ENCODE measurements around the gene AMBRA1. TPM values are rescaled to one million over a fixed set of nuclear protein-coding genes. Genes with fewer than 3 reads are reported as not detected.
A peak's percentile ranks its signal among the peaks of the same experiment; 100 is the strongest.

Gene AMBRA1
- total RNA-seq, 1 donor from 2014 or later = 35.7 TPM

DNA sequence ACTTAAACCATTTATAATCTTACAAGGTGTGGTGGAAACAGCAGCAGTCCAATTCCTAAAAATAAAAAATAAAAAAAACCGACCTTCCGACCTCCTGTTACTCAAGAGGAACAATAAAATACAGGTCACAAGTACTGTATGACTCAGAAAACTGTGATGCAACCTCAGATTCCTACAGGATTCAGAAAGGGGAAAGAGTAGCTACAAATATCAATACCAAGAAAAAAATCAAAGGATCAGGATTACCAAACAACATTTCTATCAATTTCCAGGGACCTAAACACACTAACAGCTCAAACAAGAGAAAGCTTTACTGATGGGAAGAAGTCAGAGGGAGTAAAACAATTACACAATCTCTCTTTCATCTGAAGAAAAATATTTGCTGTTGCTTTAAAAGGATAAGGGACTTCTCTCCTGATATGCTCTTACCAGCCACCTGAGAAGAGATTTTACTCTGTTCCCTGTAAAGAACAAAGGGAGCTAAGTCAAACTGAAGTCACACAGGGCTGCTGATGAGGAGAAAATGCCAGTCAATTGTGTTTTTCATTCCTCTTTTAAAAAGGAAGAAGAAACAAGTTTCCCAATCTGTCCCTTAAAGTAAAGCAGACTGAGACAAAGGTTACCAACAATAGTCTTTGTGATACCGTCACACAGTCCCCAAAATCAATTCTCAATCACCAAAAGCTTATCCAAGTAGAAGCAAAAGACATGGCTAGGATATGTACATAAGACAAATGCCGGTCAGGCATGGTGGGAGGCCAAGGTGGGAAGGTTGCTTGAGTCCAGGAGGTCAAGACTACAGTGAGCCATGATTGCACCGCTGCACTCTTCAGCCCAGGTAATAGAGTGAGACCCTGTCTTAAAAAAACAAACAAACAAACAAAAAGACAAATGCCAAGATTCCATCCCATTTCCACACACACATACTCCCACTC, 39.3 kb downstream of the AMBRA1 start:
- no peak for DNase-seq (ENCODE audit: low spot score)
- Mint-ChIP-seq H3K27ac (peak overlapping the region; percentile 55), H3K4me1 (ENCODE audit: low read depth) (peaks cover 44% of the 10 kb centered on the region), H3K36me3 (ENCODE audit: low read depth) (peaks cover 11% of the 10 kb centered on the region), H3K9me3 (no peaks in the 10 kb centered on the region), H3K27me3 (ENCODE audit: insufficient read depth) (no peaks in the 10 kb centered on the region), H3K4me3 (peak overlapping the region; percentile 13)
- intact Hi-C loops (cut with micrococcal nuclease) = loop anchor here (1.0 to 2.0 kb wide), 2 partner anchors 40 to 62 kb away; partner anchors contain the start of genes AMBRA1, ATG13 and HARBI1

DNA sequence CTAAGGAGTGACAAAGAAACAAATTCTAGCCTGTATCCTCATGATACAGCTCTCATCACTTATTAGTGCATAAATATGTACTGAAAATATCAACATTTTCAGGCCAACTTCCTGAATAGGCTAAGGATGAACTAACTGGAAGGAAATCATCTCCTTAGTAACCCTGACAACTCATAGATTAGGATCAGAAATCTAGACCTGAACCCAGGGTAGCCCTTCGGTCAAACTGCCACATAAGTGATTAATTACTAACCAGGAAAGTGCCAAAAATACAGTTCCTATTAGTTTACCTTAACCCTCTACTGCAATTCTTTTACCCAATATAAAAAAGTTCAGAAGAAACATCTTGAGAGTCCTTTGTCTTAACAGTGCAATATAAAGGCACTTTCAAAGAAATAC, 40.0 kb downstream of the AMBRA1 start:
- H3K9me3 Mint-ChIP-seq = no peaks in the 10 kb centered on the region
- H3K27me3 Mint-ChIP-seq (ENCODE audit: insufficient read depth) = no peaks in the 10 kb centered on the region
- peaks cover 10% of the 10 kb centered on the region for H3K36me3 Mint-ChIP-seq (ENCODE audit: low read depth)
- no peak overlapping the region for H3K4me3 Mint-ChIP-seq
- intact Hi-C loops (cut with micrococcal nuclease) = loop anchor here (2.0 kb wide), 1 partner anchor 63 kb away; the partner anchor contains the start of genes ATG13 and HARBI1
- H3K4me1 Mint-ChIP-seq (ENCODE audit: low read depth) = peaks cover 38% of the 10 kb centered on the region
- DNase-seq (ENCODE audit: low spot score) = no peak
- no peak overlapping the region for H3K27ac Mint-ChIP-seq

DNA sequence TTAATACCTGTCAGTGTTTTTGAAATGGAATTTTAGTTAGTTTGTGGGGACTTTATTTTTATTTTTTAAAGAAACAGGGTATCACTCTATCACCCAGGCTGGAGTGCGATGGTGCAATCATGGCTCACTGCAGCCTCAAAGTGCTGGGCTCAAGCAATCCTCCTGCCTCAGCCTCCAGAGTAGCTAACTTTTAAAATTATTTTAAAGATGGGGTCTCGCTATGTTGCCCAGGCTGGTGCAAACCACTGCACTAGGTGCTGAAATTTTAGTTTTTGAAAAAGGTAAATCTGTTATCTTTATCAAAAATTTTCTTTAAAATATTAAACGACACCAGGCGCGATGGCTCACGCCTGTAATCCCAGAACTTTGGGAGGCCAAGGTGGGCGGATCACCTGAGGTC, 42.6 kb downstream of the AMBRA1 start:
- H3K27ac Mint-ChIP-seq = no peak overlapping the region
- H3K4me3 Mint-ChIP-seq = no peak overlapping the region
- DNase-seq (ENCODE audit: low spot score) = no peak
- H3K27me3 Mint-ChIP-seq (ENCODE audit: insufficient read depth) = no peaks in the 10 kb centered on the region
- H3K36me3 Mint-ChIP-seq (ENCODE audit: low read depth) = peaks cover 15% of the 10 kb centered on the region
- no peaks in the 10 kb centered on the region for H3K9me3 Mint-ChIP-seq
- intact Hi-C loops (cut with micrococcal nuclease) = no loop called here
- peaks cover 30% of the 10 kb centered on the region for H3K4me1 Mint-ChIP-seq (ENCODE audit: low read depth)

DNA sequence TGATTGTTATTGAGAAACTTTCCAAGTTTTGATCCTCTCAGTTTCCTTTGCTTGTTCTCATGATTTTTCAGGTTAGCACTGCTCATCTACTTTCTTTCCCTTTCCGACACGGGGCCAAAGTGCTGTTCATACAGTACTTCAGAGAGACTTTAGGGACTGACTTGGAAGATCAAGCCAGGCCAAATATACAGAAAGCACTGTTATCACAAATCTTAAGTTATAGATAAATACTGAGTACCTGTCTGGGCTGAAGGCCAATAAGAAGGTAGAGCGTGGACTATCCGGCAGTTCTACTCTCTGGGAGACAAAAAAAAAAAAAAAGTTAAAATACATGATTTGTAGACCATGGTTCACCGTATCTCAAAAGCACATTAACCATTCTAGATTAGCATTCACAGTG, 46.2 kb downstream of the AMBRA1 start:
- no peaks in the 10 kb centered on the region for H3K27me3 Mint-ChIP-seq (ENCODE audit: insufficient read depth)
- no peaks in the 10 kb centered on the region for H3K4me1 Mint-ChIP-seq (ENCODE audit: low read depth)
- H3K9me3 Mint-ChIP-seq = no peaks in the 10 kb centered on the region
- no peak overlapping the region for H3K27ac Mint-ChIP-seq
- peaks cover 23% of the 10 kb centered on the region for H3K36me3 Mint-ChIP-seq (ENCODE audit: low read depth)
- DNase-seq (ENCODE audit: low spot score) = no peak
- H3K4me3 Mint-ChIP-seq = no peak overlapping the region
- intact Hi-C loops (cut with micrococcal nuclease) = no loop called here

DNA sequence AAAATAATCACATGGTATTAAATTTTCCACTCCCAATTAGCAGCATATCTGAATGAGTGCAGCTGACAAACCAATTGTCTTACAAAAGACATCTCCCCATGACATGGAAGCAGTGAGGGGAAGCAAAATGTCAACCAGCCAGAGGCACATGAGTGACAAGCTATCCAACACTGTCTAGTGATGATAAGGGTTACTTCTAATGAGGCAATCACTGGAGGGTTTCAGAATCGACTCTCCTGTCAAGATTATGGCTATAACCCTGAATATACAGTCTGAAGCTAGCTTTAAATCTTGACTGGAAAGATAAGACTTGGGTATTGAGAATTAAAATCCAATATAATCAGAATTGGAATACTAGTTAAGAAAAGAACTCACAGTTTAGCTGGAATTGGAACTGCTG, 50.3 kb downstream of the AMBRA1 start:
- peaks cover 31% of the 10 kb centered on the region for H3K36me3 Mint-ChIP-seq (ENCODE audit: low read depth)
- H3K9me3 Mint-ChIP-seq = no peaks in the 10 kb centered on the region
- no peak overlapping the region for H3K4me3 Mint-ChIP-seq
- no peaks in the 10 kb centered on the region for H3K27me3 Mint-ChIP-seq (ENCODE audit: insufficient read depth)
- H3K4me1 Mint-ChIP-seq (ENCODE audit: low read depth) = peaks cover 4% of the 10 kb centered on the region
- H3K27ac Mint-ChIP-seq = no peak overlapping the region
- no peak for DNase-seq (ENCODE audit: low spot score)
- intact Hi-C loops (cut with micrococcal nuclease) = no loop called here

DNA sequence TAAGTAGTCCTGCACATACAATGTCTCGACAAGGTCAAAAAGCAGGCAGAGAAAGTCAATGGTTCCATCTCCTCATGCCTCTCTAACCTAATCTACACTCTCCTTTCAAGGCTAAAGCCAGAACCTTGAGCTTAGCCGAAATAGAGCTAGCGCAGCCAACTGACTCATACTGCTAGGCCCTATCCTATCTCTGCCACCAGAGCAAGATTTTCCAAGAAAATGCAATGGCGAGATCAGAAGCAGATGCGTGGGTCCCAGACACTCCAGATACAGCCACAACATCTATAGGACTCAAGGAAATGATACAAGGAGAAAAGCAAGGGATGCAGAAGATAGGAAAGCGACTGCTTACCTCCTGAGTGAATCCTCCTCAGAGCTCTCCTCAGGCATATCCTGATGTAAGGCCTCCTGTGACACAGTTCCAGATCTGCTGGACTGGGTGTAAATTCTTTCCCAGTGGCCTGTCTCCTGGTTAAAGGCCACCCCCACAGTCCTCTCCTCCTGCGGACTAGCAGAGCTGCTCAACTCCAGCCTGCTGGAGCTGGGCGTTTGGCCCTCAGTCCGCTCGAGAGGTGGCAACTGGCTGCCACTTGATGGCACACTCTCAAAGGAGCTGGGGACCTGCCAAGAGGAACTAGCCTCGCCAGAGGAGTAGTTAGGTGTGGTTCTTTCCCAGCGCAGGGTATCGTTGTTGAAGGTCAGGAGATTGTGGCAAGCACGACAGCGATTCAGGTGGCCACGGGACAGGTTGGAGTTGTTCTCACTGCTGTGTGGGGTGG, 52.0 kb downstream of the AMBRA1 start:
- peaks cover 11% of the 10 kb centered on the region for H3K4me1 Mint-ChIP-seq (ENCODE audit: low read depth)
- peaks cover 30% of the 10 kb centered on the region for H3K36me3 Mint-ChIP-seq (ENCODE audit: low read depth)
- intact Hi-C loops (cut with micrococcal nuclease) = no loop called here
- no peak overlapping the region for H3K4me3 Mint-ChIP-seq
- DNase-seq (ENCODE audit: low spot score) = no peak
- no peaks in the 10 kb centered on the region for H3K27me3 Mint-ChIP-seq (ENCODE audit: insufficient read depth)
- no peaks in the 10 kb centered on the region for H3K9me3 Mint-ChIP-seq
- no peak overlapping the region for H3K27ac Mint-ChIP-seq

DNA sequence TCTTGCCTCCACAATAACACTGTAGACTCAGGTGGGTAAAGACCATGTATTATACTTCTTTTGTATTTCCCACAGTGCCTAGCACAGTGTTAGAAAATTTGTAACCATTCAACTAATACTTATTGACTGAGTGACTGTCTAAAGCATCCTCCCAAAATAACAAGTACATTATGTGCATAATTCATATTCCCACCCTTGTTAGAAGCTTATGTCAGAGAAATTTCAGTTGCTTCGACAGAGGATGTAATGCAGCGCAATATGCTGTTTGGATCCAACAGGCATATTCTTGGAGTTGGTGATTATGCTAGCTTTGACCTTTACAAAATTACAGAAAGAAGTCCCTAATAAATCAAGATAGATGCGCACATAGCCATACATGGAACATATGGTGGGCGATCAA, 53.0 kb downstream of the AMBRA1 start:
- Mint-ChIP-seq H3K27ac (no peak overlapping the region), H3K36me3 (ENCODE audit: low read depth) (peaks cover 24% of the 10 kb centered on the region), H3K9me3 (no peaks in the 10 kb centered on the region), H3K27me3 (ENCODE audit: insufficient read depth) (no peaks in the 10 kb centered on the region), H3K4me3 (no peak overlapping the region), H3K4me1 (ENCODE audit: low read depth) (peaks cover 11% of the 10 kb centered on the region)
- no peak for DNase-seq (ENCODE audit: low spot score)
- intact Hi-C loops (cut with micrococcal nuclease) = no loop called here

DNA sequence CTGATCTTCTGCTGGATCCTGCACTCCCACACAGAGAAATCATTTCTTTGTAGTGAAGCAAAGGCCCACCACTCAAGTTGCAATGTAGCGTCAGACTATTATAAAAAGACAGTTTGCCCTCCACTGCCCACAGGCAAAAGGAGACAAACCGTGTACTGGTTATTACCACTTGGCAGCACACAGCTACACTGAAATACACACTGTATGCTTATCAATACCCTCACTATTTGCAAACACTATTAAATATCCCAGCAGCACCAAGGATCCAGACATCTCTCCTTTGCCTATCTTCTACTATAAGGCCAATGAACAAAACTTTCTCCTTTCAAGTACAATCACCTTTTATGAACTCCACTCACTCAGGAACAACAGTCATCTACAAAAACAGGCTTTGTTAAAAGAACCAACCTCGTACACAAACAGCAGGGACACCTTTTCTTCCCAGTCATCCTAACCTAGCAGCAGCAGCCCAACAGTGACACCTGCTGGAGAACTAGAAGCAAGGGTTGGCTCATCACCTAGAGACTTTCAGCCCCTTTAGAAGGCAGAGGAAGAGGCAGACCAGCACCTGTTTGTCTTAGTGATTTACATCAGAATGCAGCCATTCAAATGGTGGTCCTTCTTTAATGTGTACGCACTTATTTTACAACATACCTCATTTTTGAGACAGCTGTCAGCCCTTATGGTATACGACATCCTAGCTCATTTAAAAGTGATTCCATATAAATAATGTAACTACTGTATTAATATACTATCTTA, 56.1 kb downstream of the AMBRA1 start:
- no peak overlapping the region for H3K4me3 Mint-ChIP-seq
- H3K9me3 Mint-ChIP-seq = no peaks in the 10 kb centered on the region
- intact Hi-C loops (cut with micrococcal nuclease) = loop anchor here (1.0 to 2.0 kb wide), 4 partner anchors 47 to 299 kb away; no protein-coding TSS in a partner anchor
- peaks cover 15% of the 10 kb centered on the region for H3K4me1 Mint-ChIP-seq (ENCODE audit: low read depth)
- peaks cover 11% of the 10 kb centered on the region for H3K36me3 Mint-ChIP-seq (ENCODE audit: low read depth)
- peak; percentile 47 for DNase-seq (ENCODE audit: low spot score)
- H3K27me3 Mint-ChIP-seq (ENCODE audit: insufficient read depth) = no peaks in the 10 kb centered on the region
- H3K27ac Mint-ChIP-seq = no peak overlapping the region

DNA sequence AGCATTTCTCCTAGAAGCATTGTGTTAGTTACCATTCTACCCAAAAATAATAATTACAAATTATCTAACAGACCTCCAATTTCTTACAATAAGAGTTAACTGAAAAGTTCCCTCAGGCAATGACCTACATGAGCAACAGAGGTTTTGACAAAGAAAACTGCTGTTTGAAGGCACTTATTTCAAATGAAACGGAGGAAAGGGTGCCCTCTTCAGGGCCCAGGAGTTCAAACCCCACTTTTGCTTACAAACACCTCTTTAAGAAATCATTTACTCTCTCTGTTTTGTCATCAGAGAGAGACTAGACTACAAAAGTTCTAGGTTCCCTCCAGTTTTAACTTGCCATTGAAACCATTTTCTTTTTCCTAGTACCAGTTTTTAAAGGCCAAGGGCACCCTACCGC, 56.7 kb downstream of the AMBRA1 start:
- intact Hi-C loops (cut with micrococcal nuclease) = loop anchor here (1.0 kb wide), 2 partner anchors 47 to 148 kb away; no protein-coding TSS in a partner anchor
- H3K36me3 Mint-ChIP-seq (ENCODE audit: low read depth) = peaks cover 9% of the 10 kb centered on the region
- H3K4me1 Mint-ChIP-seq (ENCODE audit: low read depth) = peaks cover 15% of the 10 kb centered on the region
- H3K4me3 Mint-ChIP-seq = no peak overlapping the region
- H3K9me3 Mint-ChIP-seq = no peaks in the 10 kb centered on the region
- no peak overlapping the region for H3K27ac Mint-ChIP-seq
- no peak for DNase-seq (ENCODE audit: low spot score)
- H3K27me3 Mint-ChIP-seq (ENCODE audit: insufficient read depth) = no peaks in the 10 kb centered on the region

DNA sequence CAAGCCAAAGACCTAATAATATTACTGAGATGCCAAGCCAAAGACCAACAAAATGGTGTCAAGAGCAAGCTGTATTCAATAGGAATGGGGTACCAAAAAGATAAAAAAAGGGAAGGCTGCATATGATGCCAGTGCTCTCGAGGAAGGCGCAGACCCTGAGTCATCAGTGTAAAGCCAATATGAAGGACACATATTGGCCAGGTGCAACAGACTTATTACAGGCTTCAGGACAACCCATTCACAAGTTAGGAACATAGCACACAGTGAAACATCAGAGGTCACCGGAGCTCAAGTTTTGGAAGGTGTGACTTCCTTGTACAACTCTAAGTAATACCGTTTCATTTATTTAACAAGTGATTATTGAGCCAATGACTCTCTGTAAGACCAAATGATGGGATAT, 58.1 kb downstream of the AMBRA1 start:
- no peaks in the 10 kb centered on the region for H3K27me3 Mint-ChIP-seq (ENCODE audit: insufficient read depth)
- intact Hi-C loops (cut with micrococcal nuclease) = no loop called here

DNA sequence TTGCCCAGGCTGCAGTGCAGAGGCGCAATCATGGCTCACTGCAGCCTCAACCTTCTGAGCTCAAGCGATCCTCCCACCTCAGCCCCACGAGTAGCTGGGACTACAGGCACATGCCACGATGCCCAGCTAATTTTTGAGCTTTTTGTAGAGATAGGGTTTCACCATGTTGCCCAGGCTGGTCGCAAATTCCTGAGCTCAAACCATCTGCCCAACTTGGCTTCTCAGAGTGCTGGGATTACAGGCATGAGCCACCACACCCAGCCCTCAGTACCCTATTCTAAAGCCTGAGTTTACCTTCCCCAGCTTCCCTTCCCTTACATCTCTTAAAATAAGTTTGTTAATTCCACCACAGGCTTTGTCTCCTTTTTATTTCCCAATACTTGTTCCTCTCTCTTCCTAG, 59.1 kb downstream of the AMBRA1 start:
- H3K4me3 Mint-ChIP-seq = no peak overlapping the region
- H3K4me1 Mint-ChIP-seq (ENCODE audit: low read depth) = peaks cover 14% of the 10 kb centered on the region
- no peak for DNase-seq (ENCODE audit: low spot score)
- no peaks in the 10 kb centered on the region for H3K9me3 Mint-ChIP-seq
- H3K36me3 Mint-ChIP-seq (ENCODE audit: low read depth) = peaks cover 3% of the 10 kb centered on the region
- no peaks in the 10 kb centered on the region for H3K27me3 Mint-ChIP-seq (ENCODE audit: insufficient read depth)
- intact Hi-C loops (cut with micrococcal nuclease) = no loop called here
- no peak overlapping the region for H3K27ac Mint-ChIP-seq

More for the DNA sequence above, 58.1 kb downstream of the AMBRA1 start:
- H3K4me1 Mint-ChIP-seq (ENCODE audit: low read depth) = peaks cover 11% of the 10 kb centered on the region
- no peak for DNase-seq (ENCODE audit: low spot score)
- H3K36me3 Mint-ChIP-seq (ENCODE audit: low read depth) = peaks cover 3% of the 10 kb centered on the region
- no peaks in the 10 kb centered on the region for H3K9me3 Mint-ChIP-seq
- no peak overlapping the region for H3K4me3 Mint-ChIP-seq
- no peak overlapping the region for H3K27ac Mint-ChIP-seq

DNA sequence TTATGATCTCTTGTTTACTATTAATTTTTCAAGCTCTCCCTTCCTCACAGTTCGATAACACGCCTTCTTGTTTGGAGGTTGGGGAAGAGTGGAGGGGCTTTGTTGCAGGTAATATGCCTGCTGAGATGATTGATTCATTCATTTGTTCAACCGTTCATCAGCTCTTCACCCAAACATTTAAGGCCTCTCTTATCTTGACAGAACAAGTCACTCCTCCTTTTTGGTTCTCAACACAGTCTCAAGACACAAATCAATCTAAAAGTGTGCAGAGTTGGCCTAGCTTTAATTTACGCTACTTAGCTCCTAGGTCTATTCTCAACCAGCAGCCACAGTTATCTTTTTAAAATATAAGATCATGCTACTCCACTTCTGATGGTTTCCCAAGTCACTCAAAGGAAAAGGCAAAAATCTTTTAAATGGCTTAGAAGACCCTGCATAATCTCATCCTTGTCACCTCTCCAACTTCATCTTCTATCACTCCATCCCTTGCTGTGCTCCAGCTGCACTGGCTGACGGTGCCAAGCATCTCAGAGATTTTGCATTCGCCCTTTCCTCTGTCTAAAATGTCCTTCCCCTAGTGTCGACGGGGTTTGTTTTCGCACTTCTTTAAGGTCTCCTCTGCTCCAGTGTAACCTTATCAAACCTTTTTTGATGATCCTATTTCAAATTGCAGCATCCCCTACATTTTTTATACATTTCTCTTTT, 60.3 kb downstream of the AMBRA1 start:
- no peaks in the 10 kb centered on the region for H3K9me3 Mint-ChIP-seq
- intact Hi-C loops (cut with micrococcal nuclease) = no loop called here
- peaks cover 3% of the 10 kb centered on the region for H3K36me3 Mint-ChIP-seq (ENCODE audit: low read depth)
- no peak for DNase-seq (ENCODE audit: low spot score)
- peaks cover 25% of the 10 kb centered on the region for H3K4me1 Mint-ChIP-seq (ENCODE audit: low read depth)
- no peaks in the 10 kb centered on the region for H3K27me3 Mint-ChIP-seq (ENCODE audit: insufficient read depth)
- H3K4me3 Mint-ChIP-seq = no peak overlapping the region
- no peak overlapping the region for H3K27ac Mint-ChIP-seq

Data from activated T-helper 1 cell treated with anti-CD3 and anti-CD28 coated beads, Interleukin-12 subunit alpha, Interleukin-12 subunit beta, Interleukin-2, Interleukin-4 antibody, amounts not matched to agents 30 ng/mL and 10 ng/mL and 1 ng/mL, durations not matched to agents 14 hours and 24 hours and 36 hours (primary cell).